ENCODE data around the gene NFIC. TPM values are rescaled to one million over a fixed set of nuclear protein-coding genes. Genes with fewer than 3 reads are reported as not detected.

The NFIC gene
- total and polyA plus RNA-seq, 2 of the 4 experiments (the other 2 are of a cell fraction): 21.9 to 32.1 TPM

DNA sequence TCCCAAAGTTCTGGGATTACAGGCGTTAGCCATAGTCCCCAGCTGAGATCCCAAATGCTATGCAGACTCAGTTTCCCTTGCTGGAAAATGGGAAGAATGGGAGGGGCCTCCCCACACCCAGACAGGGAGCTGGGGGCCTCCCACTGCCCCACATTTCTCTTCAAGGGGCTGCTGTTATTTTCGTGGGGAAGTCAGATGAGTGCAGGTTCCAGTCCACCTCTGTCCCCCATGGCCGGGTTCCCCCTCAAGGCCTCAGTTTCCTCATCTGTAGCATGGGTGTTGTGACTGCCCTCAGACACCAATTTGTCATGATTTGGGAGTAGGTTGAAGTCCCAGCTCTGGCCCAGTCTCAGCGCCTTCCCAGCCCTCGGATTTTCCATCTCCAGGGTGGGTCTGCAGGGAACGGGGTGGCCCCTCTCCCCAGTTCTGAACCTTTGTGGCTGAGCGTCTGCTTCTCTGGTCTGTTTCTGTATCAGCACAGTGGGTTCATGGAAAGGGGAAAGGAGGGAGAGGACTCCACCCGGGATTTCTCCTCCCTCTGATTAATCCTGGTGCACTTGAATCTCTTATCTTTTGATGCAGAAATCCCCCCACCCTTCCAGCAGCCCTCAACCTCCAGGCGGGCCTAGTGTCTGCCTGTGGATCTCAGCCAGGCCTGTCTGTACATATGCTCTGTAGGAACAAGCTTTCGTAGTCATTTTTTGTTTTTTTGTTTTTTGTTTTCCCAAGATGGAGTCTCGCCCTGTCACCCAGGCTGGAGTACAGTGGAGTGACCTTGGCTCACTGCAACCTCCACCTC lies 12.2 kb downstream of the NFIC start:
- Histone ChIP-seq H3K14ac (replicated peaks; ENCODE audit: low read depth, low read length) (no peak overlapping the region), H4K8ac (ENCODE audit: low read depth in 2 of 2, low read length in 2 of 2) (no peak overlapping the region), H3K9me3 (ENCODE audit: control insufficient read depth, insufficient read depth, low read length) (no peaks in the 10 kb centered on the region), H3K4ac (ENCODE audit: low read depth, low read length) (no peak overlapping the region; the same call in 1 of the 2 replicates), H2BK5ac (ENCODE audit: low read depth, low read length, poor library complexity, severe bottlenecking) (no peak overlapping the region), H4K5ac (ENCODE audit: low read depth, low read length) (no peak overlapping the region), H3K4me2 (ENCODE audit: low read depth, low read length) (no peak overlapping the region), H3K9me1 (ENCODE audit: insufficient read depth, low read length) (peaks cover 32% of the 10 kb centered on the region), H3K18ac (ENCODE audit: low read depth, low read length) (no peak overlapping the region), H3K56ac (ENCODE audit: extremely low read depth, insufficient read depth, low read length) (no peak overlapping the region), H3K9ac (ENCODE audit: low read depth, low read length) (no peak overlapping the region), H3K27ac (ENCODE audit: insufficient read depth, low read length) (no peak overlapping the region), H2AK5ac (ENCODE audit: low read depth, low read length) (no peak overlapping the region), H2BK20ac (ENCODE audit: low read depth, low read length) (no peak overlapping the region), H3K4me3 (ENCODE audit: insufficient read depth, low read depth, low read length) (no peak overlapping the region), H2AK9ac (replicated peaks; ENCODE audit: low read depth, low read length, poor library complexity) (no peak overlapping the region), H3K27me3 (ENCODE audit: control insufficient read depth, insufficient read depth, low read length) (no peaks in the 10 kb centered on the region), H4K91ac (ENCODE audit: insufficient read depth, low read depth, low read length) (no peak overlapping the region), H2BK120ac (ENCODE audit: low read depth, low read length) (no peak overlapping the region), H3K4me1 (ENCODE audit: control insufficient read depth, insufficient read depth, low read length) (peaks cover 22% of the 10 kb centered on the region), H4K20me1 (ENCODE audit: insufficient read depth, low read length) (peaks cover 90% of the 10 kb centered on the region), H3K79me1 (ENCODE audit: low read depth in 1 of 2, low read length in 2 of 2) (peaks cover 0 to 78% of the 10 kb centered on the region in 2 experiments; a peak in 2 of 4 replicates), H2BK15ac (ENCODE audit: low read depth, low read length) (no peak overlapping the region), H2AFZ (replicated peaks; ENCODE audit: low read length, poor library complexity) (no peak overlapping the region), H3K23ac (ENCODE audit: low read depth, low read length) (no peak overlapping the region), H3K36me3 (ENCODE audit: control insufficient read depth, insufficient read depth, low read length) (peaks cover 28% of the 10 kb centered on the region)
- ATAC-seq (ENCODE audit: low read depth): no peak
- intact Hi-C loops (cut with micrococcal nuclease) (no loop called here), dilution Hi-C loops (cut with HindIII; ENCODE audit: low sequenced_read_pairs, unreplicated experiment) (no loop called here), in situ Hi-C loops (cut with MboI; ENCODE audit: low sequenced_read_pairs) (no loop called here)
- TF ChIP-seq, protein P1, sequence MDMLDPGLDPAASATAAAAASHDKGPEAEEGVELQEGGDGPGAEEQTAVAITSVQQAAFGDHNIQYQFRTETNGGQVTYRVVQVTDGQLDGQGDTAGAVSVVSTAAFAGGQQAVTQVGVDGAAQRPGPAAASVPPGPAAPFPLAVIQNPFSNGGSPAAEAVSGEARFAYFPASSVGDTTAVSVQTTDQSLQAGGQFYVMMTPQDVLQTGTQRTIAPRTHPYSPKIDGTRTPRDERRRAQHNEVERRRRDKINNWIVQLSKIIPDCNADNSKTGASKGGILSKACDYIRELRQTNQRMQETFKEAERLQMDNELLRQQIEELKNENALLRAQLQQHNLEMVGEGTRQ (IDR thresholded peaks at IDR 0.05; ENCODE audit: low read depth, low read length): no peak
- TF ChIP-seq NFE2L2 (IDR thresholded peaks at IDR 0.05; ENCODE audit: low read depth, low read length) (no peak), RFX5 (IDR thresholded peaks at IDR 0.05; ENCODE audit: low read depth, low read length) (no peak)
- ChIA-PET CTCF (interaction anchor here (0.7 kb wide), 1 partner anchor 249 kb away, joined by 3 read pairs; no protein-coding TSS in a partner anchor), POLR2A (ENCODE audit: unreplicated experiment) (no interaction called here)
- BruUV-seq (replicated peaks): no TSS peak
- WGBS, 2 experiments (ENCODE audit: extremely low coverage in 2 of 2, insufficient read length in 1 of 2): no CpG with 5 or more reads among the region's 11 CpGs
- DNase-seq: no peak
